PC-3 (cell line): ENCODE results near the gene CMPK1.

Experiments
- CTCF ChIP-seq: fragments of 300-600 bp; sonication (generic); conservative IDR thresholded peaks from 2 replicates; pipeline ENCODE4 v1.5.1; 2017; ENCODE audit warnings: antibody characterized with exemption, low read depth, mild to moderate bottlenecking, low read length
- EZH2 ChIP-seq: fragments of 300-600 bp; sonication (generic); IDR thresholded peaks from one replicate; pipeline ENCODE4 v1.6.1; 2017; ENCODE audit warnings: antibody characterized with exemption, mild to moderate bottlenecking, low read length; ENCODE audit not compliant: unreplicated experiment
- EZH2phosphoT487 ChIP-seq: fragments of 300-600 bp; sonication (generic); IDR thresholded peaks from 2 replicates; pipeline ENCODE4 v1.6.1; 2018; ENCODE audit warnings: mild to moderate bottlenecking, antibody characterized with exemption, low read length, borderline replicate concordance

GRCh38 chr1:47362828-47363227, 29.2 kb downstream of the CMPK1 start:
- TF ChIP-seq CTCF (no peak), EZH2 (no peak), EZH2phosphoT487 (no peak)
